Measurements from ENCODE around the gene MTERF4.

DNA sequence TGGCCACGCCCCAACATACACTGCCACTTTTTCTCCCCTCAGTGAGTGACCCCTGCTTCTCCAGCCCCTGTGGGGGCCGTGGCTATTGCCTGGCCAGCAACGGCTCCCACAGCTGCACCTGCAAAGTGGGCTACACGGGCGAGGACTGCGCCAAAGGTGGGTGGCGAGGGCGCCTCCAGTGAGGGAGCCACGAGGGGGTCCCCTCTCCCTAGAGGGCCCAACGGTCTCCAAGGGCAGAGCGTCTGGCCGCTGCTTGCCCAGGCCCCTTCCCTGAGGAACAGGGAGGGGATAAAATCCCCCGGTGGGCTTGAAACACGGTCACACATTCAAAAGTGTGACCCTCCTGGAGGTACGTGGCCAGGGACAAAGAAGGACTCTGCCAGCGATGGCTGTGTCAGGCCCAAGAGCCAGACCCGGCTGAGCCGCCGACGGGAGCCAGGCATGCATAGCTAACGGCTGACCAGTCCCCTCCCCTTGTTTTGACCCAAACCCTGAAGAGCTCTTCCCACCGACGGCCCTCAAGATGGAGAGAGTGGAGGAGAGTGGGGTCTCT lies 37.2 kb downstream of the MTERF4 start:
- TF ChIP-seq, protein P1, sequence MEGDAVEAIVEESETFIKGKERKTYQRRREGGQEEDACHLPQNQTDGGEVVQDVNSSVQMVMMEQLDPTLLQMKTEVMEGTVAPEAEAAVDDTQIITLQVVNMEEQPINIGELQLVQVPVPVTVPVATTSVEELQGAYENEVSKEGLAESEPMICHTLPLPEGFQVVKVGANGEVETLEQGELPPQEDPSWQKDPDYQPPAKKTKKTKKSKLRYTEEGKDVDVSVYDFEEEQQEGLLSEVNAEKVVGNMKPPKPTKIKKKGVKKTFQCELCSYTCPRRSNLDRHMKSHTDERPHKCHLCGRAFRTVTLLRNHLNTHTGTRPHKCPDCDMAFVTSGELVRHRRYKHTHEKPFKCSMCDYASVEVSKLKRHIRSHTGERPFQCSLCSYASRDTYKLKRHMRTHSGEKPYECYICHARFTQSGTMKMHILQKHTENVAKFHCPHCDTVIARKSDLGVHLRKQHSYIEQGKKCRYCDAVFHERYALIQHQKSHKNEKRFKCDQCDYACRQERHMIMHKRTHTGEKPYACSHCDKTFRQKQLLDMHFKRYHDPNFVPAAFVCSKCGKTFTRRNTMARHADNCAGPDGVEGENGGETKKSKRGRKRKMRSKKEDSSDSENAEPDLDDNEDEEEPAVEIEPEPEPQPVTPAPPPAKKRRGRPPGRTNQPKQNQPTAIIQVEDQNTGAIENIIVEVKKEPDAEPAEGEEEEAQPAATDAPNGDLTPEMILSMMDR (IDR thresholded peaks at IDR 0.05): no peak
- no peak for TF ChIP-seq POLR2A (IDR thresholded peaks at IDR 0.05)

Measured in thyroid gland (tissue), 4 donors.